GM21367 (cell line): ENCODE measurements around the gene RAP2B.
"Not testable (repeated sequence)": the region's sequence is repeated elsewhere in the genome, so short reads cannot be mapped to it uniquely, and the experiment has no call there.

Experiments used
- ATAC-seq: cut with Tn5 transposase; IDR thresholded peaks from one replicate; pipeline ENCODE4 v1.9.1; 2021; ENCODE audit not compliant: unreplicated experiment

RAP2B gene

DNA sequence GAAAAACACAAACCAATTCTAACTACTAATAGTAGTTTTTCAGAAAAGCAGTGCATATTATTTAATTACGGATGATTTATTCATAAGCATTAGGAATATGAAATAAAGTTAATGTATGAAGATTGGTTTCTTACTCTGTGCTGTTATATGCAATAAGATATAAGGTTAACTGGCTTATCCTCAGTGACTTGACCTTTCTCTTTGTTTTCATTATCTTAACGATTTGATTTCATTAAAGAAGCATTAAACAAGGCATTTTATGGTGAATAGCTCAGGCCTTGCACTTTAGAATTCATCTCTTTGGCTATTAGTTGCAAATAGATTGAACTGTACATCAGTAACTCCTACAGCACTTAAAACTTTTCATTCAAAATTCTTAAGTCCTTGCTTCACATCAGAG, 28.9 kb downstream of the RAP2B start:
- ATAC-seq: no peak

- no peak for ATAC-seq
Measured at GRCh38 chr3:153192327-153192726, 30.3 kb downstream of the RAP2B start.

DNA sequence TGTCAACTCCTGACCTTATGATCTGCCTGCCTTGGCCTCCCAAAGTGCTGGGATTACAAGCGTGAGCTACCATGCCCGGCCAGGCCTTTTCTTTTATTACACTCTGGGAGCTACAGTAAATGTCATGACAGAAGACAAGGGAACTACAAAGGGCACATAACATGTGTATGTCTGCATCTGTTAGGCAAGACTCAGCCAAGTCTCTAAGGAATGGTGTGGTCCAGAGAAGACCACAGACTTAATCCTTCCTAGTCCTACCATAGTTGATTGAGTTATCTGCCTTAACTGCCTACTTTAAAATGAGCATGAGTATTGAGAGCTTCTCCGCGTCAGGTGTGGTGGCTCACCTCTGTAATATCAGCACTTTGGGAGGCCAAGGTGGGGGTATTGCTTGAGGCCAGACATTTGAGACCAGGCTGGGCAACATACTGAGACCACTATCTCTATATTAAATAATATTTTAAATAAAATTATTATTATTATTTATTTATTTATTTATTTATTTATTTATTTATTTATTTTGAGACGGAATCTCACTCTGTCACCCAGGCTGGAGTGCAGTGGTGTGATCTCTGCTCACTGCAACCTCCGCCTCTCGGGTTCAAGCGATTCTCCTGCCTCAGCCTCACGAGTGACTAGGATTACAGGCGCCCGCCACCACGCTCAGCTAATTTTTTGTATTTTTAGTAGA, 31.9 kb downstream of the RAP2B start:
- not testable (repeated sequence) for ATAC-seq

- no peak for ATAC-seq
Measured at GRCh38 chr3:153195349-153195879, 33.4 kb downstream of the RAP2B start.

DNA sequence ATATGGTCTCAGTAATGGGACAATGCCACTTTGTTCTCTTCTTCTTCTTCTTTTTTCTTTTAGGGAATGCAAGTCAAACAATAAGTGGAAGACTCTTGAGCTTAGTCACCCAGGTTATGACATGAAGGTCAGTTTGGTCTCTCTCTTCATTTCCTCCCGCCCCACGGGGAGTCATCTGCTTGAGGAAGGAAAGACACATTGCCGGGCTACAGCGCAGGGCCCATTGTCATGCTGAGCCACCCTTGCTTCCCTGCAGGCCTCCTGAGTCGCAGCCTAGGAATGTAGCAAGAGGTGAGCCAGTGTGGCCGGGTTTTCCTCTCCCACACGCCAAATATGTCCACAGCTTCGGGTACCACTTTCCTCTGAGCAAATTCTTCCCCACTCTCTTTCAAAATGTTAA, 47.6 kb downstream of the RAP2B start:
- ATAC-seq: no peak

- ATAC-seq: no peak
Measured at GRCh38 chr3:153210146-153210545, 48.1 kb downstream of the RAP2B start.

GRCh38 chr3:153210660-153211059, 48.6 kb downstream of the RAP2B start:
- ATAC-seq: no peak

DNA sequence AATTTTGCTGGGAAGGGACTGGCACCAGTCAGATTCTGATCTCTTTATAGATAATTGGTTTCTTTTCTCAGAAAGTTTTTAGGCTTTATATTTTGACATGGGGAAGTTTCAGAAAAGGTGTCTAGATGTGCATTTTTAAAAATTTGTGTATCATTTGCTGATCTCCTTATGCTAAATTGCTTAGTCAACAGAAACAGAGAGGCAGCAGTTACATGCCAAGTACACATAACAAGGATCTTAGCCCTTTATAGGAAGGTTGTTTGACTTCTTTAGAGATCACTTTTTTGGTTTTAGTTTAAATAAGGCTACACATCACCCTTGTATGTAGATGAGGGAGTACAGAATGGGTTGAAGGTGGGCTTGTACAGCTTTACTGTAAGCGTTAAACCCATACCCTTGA, 53.5 kb downstream of the RAP2B start:
- ATAC-seq: no peak

DNA sequence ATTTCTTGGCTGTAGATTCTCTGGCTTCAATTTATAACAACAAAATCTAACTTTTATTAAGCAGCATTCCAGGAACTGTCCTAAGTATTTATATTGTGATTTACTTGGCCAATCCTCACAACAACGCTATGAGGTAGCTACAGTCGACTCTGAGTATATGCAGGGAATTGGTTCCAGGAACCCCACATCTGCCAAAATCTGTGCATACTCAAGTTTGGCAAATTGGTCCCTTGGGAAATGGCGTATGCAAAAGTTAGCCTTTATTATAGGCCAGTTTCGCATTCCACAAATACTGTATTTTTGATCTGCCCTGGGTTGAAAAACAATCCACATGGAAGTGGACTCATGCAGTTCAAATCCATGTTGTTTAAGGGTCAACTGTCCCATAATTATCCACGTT, 53.9 kb downstream of the RAP2B start:
- ATAC-seq: no peak

DNA sequence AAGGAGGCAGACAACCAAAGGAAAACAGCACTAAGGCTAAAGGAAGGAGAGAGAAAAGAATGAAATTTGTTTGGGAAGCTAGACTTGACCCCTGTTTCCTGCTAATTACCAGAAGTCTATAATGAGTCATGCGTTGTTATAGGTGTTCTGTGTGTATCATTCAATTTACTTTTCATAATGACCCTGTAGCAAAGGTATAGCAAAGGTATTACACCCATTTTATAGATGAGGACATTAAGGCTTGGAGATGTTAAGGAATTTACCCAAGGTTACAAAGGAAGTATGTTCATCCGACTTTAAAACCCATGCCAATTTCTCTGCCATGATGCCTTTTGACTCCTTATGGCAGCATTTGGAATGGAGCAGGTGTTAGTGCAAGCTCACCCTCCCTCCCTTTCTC, 54.9 kb downstream of the RAP2B start:
- ATAC-seq: no peak

- ATAC-seq: no peak
Measured at GRCh38 chr3:153219146-153219545, 57.1 kb downstream of the RAP2B start.
